Type B pancreatic cell (in vitro differentiated cells): Measurements from ENCODE around the gene CDHR3. TPM values are rescaled to one million over a fixed set of nuclear protein-coding genes. Genes with fewer than 3 reads are reported as not detected.
A peak's percentile ranks its signal among the peaks of the same experiment; 100 is the strongest.

Experiments used
- DNase-seq: peaks from one replicate; pipeline ENCODE4 v3.0.0; 2021; ENCODE audit warnings: mixed read lengths; ENCODE audit not compliant: unreplicated experiment; ENCODE audit errors: extremely low spot score
- H3K27ac Mint-ChIP-seq: 2 replicates; pipeline ENCODE4 v1.8.0; 2021; ENCODE audit warnings: mild to moderate bottlenecking, mixed read lengths
- H3K27me3 Mint-ChIP-seq: 2 replicates; pipeline ENCODE4 v1.8.0; 2021; ENCODE audit warnings: mixed read lengths
- H3K36me3 Mint-ChIP-seq: 2 replicates; pipeline ENCODE4 v1.8.0; 2021; ENCODE audit warnings: mixed read lengths
- H3K4me1 Mint-ChIP-seq: one replicate; pipeline ENCODE4 v1.8.0; 2021; ENCODE audit warnings: mixed read lengths; ENCODE audit not compliant: unreplicated experiment
- H3K4me3 Mint-ChIP-seq: 2 replicates; pipeline ENCODE4 v1.8.0; 2021; ENCODE audit warnings: mild to moderate bottlenecking, mixed read lengths
- H3K9me3 Mint-ChIP-seq: 2 replicates; pipeline ENCODE4 v1.8.0; 2021; ENCODE audit warnings: mixed read lengths
- CTCF ChIP-seq: fragments of 200-600 bp; sonication (generic); conservative IDR thresholded peaks from 2 replicates; pipeline ENCODE4 v1.5.0; 2021; ENCODE audit warnings: antibody characterized with exemption, mild to moderate bottlenecking
- total RNA-seq: library from RNA; stranded (reverse); gene quantifications from 2 replicates; pipeline ENCODE4 v1.2.1, GENCODE V29; 2021; ENCODE audit warnings: low replicate concordance

CDHR3 gene
- total RNA-seq, 1 donor from 2014 or later, result 5.6 TPM

GRCh38 chr7:105962353-105962752 lies 711 bp upstream of the CDHR3 start:
- no peak for DNase-seq
- Mint-ChIP-seq H3K36me3 (no peaks in the 10 kb centered on the region), H3K4me3 (no peak overlapping the region), H3K4me1 (no peaks in the 10 kb centered on the region), H3K27me3 (peaks cover 4% of the 10 kb centered on the region), H3K27ac (peak overlapping the region; percentile 55), H3K9me3 (no peaks in the 10 kb centered on the region)
- no peak for TF ChIP-seq CTCF

DNA sequence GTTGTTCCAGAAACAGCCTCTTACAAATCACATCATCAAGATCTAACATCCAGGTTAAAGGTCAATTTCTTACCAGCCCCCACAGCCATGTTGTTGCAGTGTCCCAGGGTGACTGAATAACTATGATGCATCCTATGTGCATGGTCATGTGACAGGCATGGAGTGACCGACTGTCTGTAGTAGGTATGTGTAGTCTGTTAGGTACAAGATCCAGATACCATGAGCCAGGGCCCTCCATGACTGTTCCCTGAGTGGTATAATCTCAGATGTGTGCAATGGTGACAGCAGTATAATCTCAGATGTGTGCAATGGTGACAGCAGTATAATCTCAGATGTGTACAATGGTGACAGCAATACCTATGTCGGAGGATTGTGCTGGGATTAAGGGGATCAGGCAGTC lies 8.8 kb downstream of the CDHR3 start:
- no peak for TF ChIP-seq CTCF
- H3K27ac Mint-ChIP-seq, result no peak overlapping the region
- no peaks in the 10 kb centered on the region for H3K4me1 Mint-ChIP-seq
- no peak overlapping the region for H3K4me3 Mint-ChIP-seq
- peaks cover 6% of the 10 kb centered on the region for H3K27me3 Mint-ChIP-seq
- H3K36me3 Mint-ChIP-seq, result no peaks in the 10 kb centered on the region
- DNase-seq, result no peak
- no peaks in the 10 kb centered on the region for H3K9me3 Mint-ChIP-seq

- no peaks in the 10 kb centered on the region for H3K36me3 Mint-ChIP-seq
- no peaks in the 10 kb centered on the region for H3K9me3 Mint-ChIP-seq
- no peak overlapping the region for H3K27ac Mint-ChIP-seq
- no peaks in the 10 kb centered on the region for H3K4me1 Mint-ChIP-seq
- peaks cover 6% of the 10 kb centered on the region for H3K27me3 Mint-ChIP-seq
- H3K4me3 Mint-ChIP-seq, result no peak overlapping the region
- no peak for TF ChIP-seq CTCF
- DNase-seq, result no peak
Observed at GRCh38 chr7:105972276-105972675, 9.2 kb downstream of the CDHR3 start.

- H3K4me3 Mint-ChIP-seq, result no peak overlapping the region
- H3K27ac Mint-ChIP-seq, result no peak overlapping the region
- H3K27me3 Mint-ChIP-seq, result peaks cover 6% of the 10 kb centered on the region
- H3K36me3 Mint-ChIP-seq, result no peaks in the 10 kb centered on the region
- TF ChIP-seq CTCF, result no peak
- DNase-seq, result peak; percentile 8
- H3K4me1 Mint-ChIP-seq, result no peaks in the 10 kb centered on the region
- no peaks in the 10 kb centered on the region for H3K9me3 Mint-ChIP-seq
Observed at GRCh38 chr7:105974471-105974870, 11.4 kb downstream of the CDHR3 start.

DNA sequence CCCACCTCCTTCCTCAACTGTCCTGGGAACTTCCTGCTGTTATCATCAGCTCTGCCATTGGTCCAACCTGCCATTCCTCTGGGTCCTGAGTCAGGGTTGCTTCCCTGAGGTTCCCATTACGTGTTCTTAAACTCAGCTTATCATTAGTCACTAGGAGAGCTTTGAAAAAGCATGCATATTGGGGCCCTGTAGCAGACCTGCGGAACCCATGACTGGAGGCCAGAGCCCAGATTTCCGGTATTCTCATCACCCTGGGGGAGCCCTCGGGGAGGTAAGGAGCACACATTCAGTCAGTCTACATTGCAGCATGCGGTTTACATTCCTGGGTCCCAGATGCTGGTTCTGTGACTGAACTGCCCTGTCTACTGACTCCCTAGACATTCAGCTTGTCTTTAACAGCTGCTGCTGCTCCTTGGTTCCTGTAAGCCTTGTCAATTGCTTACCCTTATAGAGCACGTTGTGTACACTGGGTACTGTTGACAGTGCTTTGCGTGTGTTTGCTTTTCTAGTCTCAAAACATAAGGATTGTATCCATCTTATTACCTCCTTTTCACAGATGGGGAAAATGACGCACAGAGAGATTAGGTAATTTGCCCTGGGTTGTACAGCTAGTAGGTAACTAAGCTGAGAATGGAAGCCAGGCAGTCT lies 12.8 kb downstream of the CDHR3 start:
- H3K36me3 Mint-ChIP-seq, result no peaks in the 10 kb centered on the region
- no peak for TF ChIP-seq CTCF
- H3K9me3 Mint-ChIP-seq, result no peaks in the 10 kb centered on the region
- H3K27ac Mint-ChIP-seq, result no peak overlapping the region
- no peak for DNase-seq
- H3K4me1 Mint-ChIP-seq, result no peaks in the 10 kb centered on the region
- H3K27me3 Mint-ChIP-seq, result peaks cover 6% of the 10 kb centered on the region
- no peak overlapping the region for H3K4me3 Mint-ChIP-seq

DNA sequence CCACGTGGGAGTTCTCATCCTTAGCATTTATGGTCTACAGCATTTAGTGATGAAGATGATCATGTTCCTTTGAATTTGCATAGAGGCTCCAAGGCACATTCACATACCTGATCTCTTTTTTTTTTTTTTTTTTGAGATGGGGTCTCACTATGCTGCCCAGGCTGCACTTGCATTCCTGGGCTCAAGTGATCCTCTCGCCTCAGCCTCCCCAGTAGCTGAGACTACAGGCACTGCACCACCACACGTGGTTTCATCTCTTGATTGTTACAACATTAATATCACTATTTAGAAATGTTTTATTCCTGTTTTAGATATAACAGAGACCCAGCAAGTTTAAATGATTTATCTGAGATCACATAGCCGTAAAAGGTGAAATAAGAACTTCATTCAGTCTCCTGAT lies 13.8 kb downstream of the CDHR3 start:
- peaks cover 3% of the 10 kb centered on the region for H3K4me1 Mint-ChIP-seq
- no peak for DNase-seq
- no peak overlapping the region for H3K27ac Mint-ChIP-seq
- H3K36me3 Mint-ChIP-seq, result no peaks in the 10 kb centered on the region
- TF ChIP-seq CTCF, result no peak
- peaks cover 6% of the 10 kb centered on the region for H3K27me3 Mint-ChIP-seq
- no peak overlapping the region for H3K4me3 Mint-ChIP-seq
- H3K9me3 Mint-ChIP-seq, result no peaks in the 10 kb centered on the region
